Ramos (cell line): ENCODE data around the gene BMP8B.
"Not testable (repeated sequence)": the region's sequence is repeated elsewhere in the genome, so short reads cannot be mapped to it uniquely, and the experiment has no call there.

Source experiments
- in situ Hi-C: fragments of 300-500 bp; cut with MboI; formaldehyde crosslinking; loops from one replicate; pipeline ENCODE4 v1.14.3; 2022; ENCODE audit warnings: low sequenced_read_pairs; ENCODE audit not compliant: unreplicated experiment

The BMP8B gene

GRCh38 chr1:39816415-39817090 lies 27.9 kb upstream of the BMP8B start:
- in situ Hi-C loops, result loop anchor here (10.0 kb wide), 1 partner anchor 218 kb away; no protein-coding TSS in a partner anchor

GRCh38 chr1:39812913-39813312 lies 24.2 kb upstream of the BMP8B start:
- in situ Hi-C loops, result loop anchor here (5.0 to 10.0 kb wide), 2 partner anchors 84 to 222 kb away; no protein-coding TSS in a partner anchor

DNA sequence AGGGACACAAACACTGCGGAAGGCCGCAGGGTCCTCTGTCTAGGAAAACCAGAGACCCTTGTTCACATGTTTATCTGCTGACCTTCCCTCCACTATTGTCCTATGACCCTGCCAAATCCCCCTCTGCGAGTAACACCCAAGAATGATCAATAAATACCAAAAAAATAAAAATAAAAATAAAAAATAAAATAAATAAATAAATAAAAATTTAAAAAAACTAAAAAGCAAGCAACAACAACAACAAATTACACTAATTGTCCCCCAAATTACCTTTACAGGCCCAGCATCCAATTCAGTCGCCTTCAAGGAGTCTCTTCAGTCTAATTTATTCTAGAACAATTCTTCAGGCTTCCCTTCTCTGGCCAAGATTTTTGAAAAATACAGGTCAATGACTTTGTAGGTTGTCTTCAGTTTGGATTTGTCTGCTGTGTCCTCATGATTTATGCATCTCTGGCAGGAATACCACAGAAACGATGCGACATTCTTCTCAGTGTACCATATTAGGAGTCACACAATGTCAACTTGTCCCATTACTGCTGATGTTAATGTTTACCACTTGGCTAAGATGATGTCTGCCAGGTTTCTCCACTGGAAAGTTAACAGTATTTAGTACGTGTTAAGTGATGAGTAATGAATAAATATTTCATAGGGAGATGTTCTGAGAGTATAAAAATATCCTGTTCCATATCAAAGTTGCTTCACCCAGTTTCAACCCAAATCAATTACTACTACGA lies 20.3 kb upstream of the BMP8B start:
- in situ Hi-C loops, result no loop called here

DNA sequence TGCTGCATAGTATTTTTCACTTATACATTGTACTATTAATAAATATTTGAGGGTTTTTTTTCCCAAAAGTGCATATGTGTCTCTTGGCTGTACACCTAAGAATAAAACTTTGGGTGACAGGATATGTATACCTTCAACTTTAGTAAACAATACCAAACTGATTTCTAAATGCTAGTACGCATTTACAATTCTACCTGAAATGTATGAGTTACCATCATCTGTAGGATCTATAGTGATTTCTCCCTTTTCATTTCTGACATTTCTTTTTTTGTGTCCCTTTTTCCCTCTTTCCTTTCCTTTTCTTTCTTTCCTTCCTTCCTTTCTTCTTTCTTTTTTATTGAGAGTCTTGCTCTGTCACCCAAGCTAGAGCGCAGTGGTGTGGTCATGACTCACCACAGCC lies 16.7 kb upstream of the BMP8B start:
- in situ Hi-C loops, result no loop called here

DNA sequence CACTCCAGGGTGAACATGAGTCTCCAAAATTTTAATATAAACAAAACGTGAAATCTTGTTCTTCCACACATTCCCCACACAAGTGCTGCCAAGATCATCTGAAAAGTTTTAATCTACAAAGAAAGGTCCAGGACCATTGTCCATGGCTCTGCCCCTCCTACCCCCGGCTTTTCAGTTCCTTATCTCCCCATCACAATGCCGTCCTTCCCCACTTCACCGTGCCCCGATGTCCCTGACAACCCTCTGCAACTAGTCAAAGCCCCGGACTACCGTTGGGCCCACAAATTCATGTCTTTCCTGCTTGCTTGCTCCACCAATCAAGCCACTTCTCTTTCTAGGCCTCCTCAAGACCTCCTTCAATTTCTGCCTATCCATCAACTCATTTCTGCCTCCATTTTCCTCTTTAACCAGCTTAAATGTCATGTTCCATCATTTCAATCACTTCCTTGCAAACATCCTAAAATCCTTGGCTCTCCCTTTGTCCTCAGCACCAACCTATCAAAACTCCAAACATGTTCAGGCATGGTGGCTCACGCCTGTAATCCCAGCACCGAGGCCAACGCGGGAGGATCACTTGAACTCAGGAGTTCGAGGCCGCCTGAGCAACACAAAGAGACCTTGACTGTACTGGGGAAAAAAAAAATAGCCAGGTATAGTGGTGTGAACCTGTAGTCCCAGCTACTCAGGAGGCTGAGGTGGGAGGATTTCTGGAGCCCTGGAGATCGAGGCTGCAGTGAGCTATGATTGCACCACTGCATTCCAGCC lies 14.0 kb upstream of the BMP8B start:
- in situ Hi-C loops, result no loop called here

DNA sequence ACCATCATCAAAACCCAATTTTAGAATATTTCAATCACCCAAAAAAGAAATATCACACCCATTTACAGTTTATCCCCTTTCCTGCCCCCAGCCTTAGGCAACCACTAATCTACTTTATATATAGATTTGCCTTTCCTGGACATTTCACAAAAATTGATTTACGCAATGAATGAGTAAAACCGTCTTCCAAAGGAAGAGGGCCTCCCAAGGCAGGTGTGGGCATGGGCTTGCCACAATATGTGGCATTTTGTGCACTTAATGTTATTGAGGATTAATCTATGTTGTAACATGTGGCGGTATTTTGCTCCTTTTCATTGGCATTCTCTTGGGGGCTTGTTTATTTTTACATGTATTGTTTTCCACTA lies 11.8 kb upstream of the BMP8B start:
- in situ Hi-C loops, result no loop called here

- in situ Hi-C loops, result loop anchor here (10.0 kb wide), 1 partner anchor 195 kb away; no protein-coding TSS in a partner anchor
Observed at GRCh38 chr1:39799770-39800470, 11.3 kb upstream of the BMP8B start.

DNA sequence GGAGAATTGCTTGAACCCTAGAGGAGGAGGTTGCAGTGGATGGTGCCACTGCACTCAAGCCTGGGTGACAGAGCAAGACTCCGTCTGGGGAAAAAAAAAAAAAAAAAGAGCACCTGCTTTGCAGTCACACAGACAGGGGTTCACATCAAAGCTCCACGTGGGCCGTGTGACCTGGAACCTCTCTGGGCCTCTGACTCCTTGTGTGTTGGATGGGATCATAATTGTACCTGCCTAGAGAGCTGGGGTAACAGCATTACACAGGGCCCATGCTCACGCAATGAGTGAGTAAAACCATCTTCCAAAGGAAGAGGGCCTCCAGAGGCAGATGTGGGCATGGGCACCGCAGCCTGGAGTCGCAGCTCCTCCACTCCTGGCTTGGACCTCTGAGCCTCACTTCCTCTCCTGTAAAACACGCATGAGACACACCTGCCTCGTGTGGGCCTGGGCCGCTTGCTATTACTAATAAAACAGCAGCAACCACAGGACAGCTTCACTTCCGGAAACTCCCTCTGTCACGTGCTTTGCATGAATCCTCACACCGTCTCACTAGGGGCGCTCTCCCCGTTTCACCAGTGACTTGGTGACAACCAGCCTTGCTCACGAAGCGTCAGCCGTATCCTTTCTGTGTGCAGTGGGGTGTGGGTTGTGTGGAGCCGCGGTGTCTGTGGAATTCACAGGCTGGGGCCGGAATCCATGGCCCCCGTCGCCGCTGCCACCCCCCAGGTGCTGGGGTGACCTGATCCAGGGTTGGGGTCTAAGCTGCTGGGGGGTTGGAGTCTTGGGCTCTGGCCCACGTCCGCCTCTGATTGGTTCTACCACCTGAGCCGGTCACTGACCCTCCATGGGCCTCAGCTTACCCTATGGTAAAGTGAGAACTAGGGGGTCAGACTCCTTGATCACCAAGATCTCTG lies 10.4 kb upstream of the BMP8B start:
- in situ Hi-C loops, result loop anchor here (10.0 kb wide), 1 partner anchor 194 kb away; no protein-coding TSS in a partner anchor

DNA sequence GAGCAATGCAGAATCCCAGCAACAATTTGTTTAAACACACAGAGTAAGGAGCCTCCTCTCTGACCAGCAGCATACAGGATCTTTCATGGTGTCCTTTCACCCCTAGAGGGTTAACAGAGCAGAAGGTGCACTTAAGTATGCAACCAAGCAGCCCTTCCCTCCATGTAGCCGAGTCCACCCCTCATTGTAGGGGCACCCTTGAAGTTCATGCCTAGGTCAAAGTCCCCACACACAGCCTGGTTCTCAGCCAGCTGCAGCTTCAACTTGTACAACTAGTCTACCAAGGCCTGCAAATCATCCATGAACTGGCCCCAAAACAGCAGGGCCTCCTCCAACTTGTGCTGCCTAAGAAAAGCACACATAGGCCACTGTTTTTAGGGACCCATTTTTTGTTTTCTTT lies 7.0 kb upstream of the BMP8B start:
- in situ Hi-C loops, result loop anchor here (10.0 kb wide), 1 partner anchor 191 kb away; no protein-coding TSS in a partner anchor

DNA sequence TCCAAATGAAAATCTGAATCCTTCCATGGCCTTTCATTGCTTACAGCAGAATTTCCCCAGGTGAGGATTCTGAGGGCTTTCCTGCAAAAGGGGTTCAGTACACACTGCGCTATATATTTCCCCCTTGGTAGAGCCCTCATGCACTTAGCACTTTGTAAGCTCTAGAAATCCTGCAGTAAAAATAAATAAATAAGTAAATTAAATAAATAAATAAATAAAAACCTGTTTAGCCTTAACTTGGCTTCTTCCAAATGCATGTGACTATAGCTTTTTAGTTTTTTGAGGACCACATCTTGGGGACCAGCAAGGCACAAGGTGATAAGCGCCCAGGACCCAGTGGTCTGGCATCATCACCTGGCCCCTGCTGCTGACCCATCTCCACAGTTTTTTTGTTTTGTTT lies 3.2 kb upstream of the BMP8B start:
- in situ Hi-C loops, result loop anchor here (10.0 kb wide), 1 partner anchor 187 kb away; no protein-coding TSS in a partner anchor

GRCh38 chr1:39789571-39790110 lies 976 bp upstream of the BMP8B start:
- in situ Hi-C loops, result loop anchor here (10.0 kb wide), 1 partner anchor 185 kb away; no protein-coding TSS in a partner anchor

GRCh38 chr1:39788426-39788757 lies 273 bp downstream of the BMP8B start:
- in situ Hi-C loops, result no loop called here

DNA sequence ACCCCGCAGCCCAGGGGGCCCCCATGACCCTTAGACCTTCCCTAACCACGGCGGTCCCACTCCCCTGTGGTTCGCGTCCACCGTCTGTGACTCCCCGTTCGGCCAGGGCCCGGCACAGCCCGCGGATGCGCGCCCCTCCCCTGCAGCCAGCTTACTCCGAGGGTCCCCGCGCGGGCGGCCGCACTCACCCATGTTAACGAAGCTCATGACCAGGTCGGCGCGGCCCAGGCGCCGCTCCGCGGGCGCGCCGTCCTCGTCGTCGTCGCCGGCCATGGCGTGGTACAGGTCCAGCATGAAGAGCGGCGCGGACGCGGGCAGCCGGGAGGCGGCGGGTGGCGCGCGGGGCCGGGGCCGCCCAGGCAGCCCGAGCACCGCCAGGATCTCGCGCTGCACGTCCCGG lies 701 bp downstream of the BMP8B start:
- in situ Hi-C loops, result not testable (repeated sequence)

DNA sequence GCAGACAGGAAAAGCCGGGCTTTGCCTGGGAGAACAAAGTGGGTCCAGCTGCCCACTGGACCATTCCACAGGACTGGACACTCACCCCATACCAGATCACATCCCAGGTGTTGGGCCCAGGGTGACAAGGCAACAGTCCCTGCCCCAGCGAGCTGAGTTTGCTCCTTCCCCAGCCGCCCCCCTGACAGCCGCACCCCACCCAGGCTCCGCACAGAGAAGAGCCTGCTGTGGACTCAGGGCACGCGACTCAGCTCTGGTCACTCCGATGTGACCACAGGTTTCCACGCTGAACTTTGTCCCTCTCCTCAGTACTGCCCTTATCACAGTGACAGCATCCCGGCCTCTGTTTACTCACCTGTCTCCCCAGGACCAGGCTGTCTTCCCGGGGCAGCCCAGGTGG lies 1.2 kb downstream of the BMP8B start:
- in situ Hi-C loops, result no loop called here

- in situ Hi-C loops, result not testable (repeated sequence)
Observed at GRCh38 chr1:39787108-39787375, 1.6 kb downstream of the BMP8B start.

DNA sequence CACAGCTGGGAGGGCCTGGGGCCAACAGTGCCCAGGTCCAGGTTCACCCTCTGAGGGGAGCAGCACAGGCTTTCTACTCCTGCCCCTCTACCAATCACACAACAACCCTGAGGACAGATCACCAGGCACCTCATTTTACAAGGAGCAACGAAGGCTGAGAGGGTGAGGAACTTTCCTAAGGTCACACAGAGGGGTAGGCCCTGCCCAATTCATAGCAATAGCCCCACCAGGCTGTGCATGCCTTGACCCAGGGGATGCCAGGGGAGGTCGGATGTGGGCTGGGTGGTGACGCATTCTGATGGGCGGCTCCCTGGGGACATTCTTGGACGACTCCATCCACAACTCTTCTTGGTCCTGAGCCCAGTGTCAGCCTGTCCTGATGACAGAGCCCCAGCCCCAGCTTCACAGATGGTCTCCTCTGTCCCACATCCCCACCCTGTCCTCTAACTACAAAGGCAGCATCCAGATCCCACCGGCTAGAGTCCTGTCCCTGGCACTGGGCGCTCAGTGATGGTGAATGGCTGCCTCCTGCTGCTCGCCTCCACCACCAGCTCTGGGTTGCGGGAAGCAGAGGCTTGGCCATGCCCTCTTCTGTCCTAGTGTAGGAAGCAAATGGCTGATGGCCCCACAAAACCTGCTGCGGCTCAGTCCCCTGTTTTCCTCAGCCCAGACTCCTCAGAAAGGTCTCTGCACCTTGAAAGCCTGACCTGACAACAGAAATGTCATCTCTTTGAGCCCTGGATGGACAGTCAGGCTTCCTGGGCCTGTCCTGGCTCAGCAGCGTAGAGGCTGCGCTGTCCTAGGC lies 2.2 kb downstream of the BMP8B start:
- in situ Hi-C loops, result not testable (repeated sequence)

- in situ Hi-C loops, result not testable (repeated sequence)
Observed at GRCh38 chr1:39782685-39783084, 6.0 kb downstream of the BMP8B start.

DNA sequence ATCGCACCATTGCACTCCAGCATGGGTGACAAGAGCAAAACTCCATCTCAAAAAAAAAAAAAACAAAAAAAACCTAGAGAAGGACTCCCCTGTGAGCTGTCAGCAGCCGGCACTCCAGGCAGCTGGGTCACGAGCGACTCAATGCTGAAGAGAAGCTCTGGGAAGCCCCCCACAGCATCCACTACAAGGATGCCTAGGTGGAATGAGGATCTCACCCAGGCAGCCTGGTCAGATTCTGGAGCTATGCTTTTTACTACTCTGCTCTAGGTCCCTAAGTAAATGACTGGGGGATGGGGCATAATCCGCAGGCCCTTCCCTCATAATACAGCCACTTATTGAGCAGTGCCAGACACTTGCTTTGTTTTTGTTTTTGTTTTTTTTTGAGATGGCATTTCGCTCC lies 6.6 kb downstream of the BMP8B start:
- in situ Hi-C loops, result no loop called here

- in situ Hi-C loops, result no loop called here
Observed at GRCh38 chr1:39781349-39781715, 7.3 kb downstream of the BMP8B start.
